Neural progenitor cell (in vitro differentiated cells): Measurements from ENCODE around the gene BCL7C. TPM values are rescaled to one million over a fixed set of nuclear protein-coding genes. Genes with fewer than 3 reads are reported as not detected.
A peak's percentile ranks its signal among the peaks of the same experiment; 100 is the strongest.

Experiments
- DNase-seq: peaks from one replicate; pipeline ENCODE4 v3.0.0-alpha.2; 2016; ENCODE audit warnings: low spot score
- H2AFZ ChIP-seq: fragments of 200-600 bp; sonication (generic); replicated peaks from 2 replicates; pipeline ENCODE4 v1.6.1; 2016; ENCODE audit warnings: antibody characterized with exemption
- H3F3A ChIP-seq: fragments of 200-600 bp; sonication (generic); 2 replicates; pipeline ENCODE4 v1.6.1; 2016; ENCODE audit warnings: antibody characterized with exemption, low read depth
- H3K27ac ChIP-seq: fragments of 200-600 bp; sonication (generic); 2 replicates; pipeline ENCODE4 v1.5.1; 2016; ENCODE audit warnings: mild to moderate bottlenecking
- H3K27me3 ChIP-seq: fragments of 200-600 bp; sonication (generic); 2 replicates; pipeline ENCODE4 v1.6.1; 2016; ENCODE audit warnings: mild to moderate bottlenecking, moderate library complexity
- H3K36me3 ChIP-seq: fragments of 200-600 bp; sonication (generic); 2 replicates; pipeline ENCODE4 v1.5.1; 2016
- H3K4me1 ChIP-seq: fragments of 200-600 bp; sonication (generic); 2 replicates; pipeline ENCODE4 v1.6.1; 2016; ENCODE audit warnings: mixed run types
- H3K4me2 ChIP-seq: fragments of 200-600 bp; sonication (generic); 2 replicates; pipeline ENCODE4 v1.6.1; 2016
- H3K4me3 ChIP-seq: fragments of 200-600 bp; sonication (generic); 2 replicates; pipeline ENCODE4 v1.5.1; 2016
- H3K79me2 ChIP-seq: fragments of 200-600 bp; sonication (generic); 2 replicates; pipeline ENCODE4 v1.6.1; 2016; ENCODE audit warnings: low read depth
- H3K9ac ChIP-seq: fragments of 200-600 bp; sonication (generic); 2 replicates; pipeline ENCODE4 v1.6.1; 2016
- H3K9me3 ChIP-seq: fragments of 200-600 bp; sonication (generic); 2 replicates; pipeline ENCODE4 v1.5.1; 2016; ENCODE audit warnings: low read depth
- H4K20me1 ChIP-seq: fragments of 200-600 bp; sonication (generic); 2 replicates; pipeline ENCODE4 v1.6.1; 2016; ENCODE audit warnings: low read depth
- H3K27ac Mint-ChIP-seq: 3 replicates; pipeline ENCODE4 v1.8.0; 2021; ENCODE audit warnings: mixed read lengths
- H3K27me3 Mint-ChIP-seq: 2 replicates; pipeline ENCODE4 v1.8.0; 2022; ENCODE audit warnings: low read depth, mild to moderate bottlenecking, inconsistent platforms, moderate library complexity, mixed read lengths; ENCODE audit not compliant: insufficient read depth
- H3K36me3 Mint-ChIP-seq: 3 replicates; pipeline ENCODE4 v1.8.0; 2021; ENCODE audit warnings: mixed read lengths
- H3K4me1 Mint-ChIP-seq: 3 replicates; pipeline ENCODE4 v1.8.0; 2021; ENCODE audit warnings: mixed read lengths
- H3K4me3 Mint-ChIP-seq: 3 replicates; pipeline ENCODE4 v1.8.0; 2021; ENCODE audit warnings: mild to moderate bottlenecking, moderate library complexity, mixed read lengths
- H3K9me3 Mint-ChIP-seq: 3 replicates; pipeline ENCODE4 v1.8.0; 2020; ENCODE audit warnings: mixed read lengths
- EZH2 ChIP-seq: fragments of 200-600 bp; sonication (generic); IDR thresholded peaks from 2 replicates; pipeline ENCODE4 v1.6.1; 2017; ENCODE audit warnings: antibody characterized with exemption, mild to moderate bottlenecking, moderate library complexity
- EZH2phosphoT487 ChIP-seq: fragments of 200-600 bp; sonication (generic); IDR thresholded peaks from 2 replicates; pipeline ENCODE4 v1.6.1; 2017; ENCODE audit warnings: antibody characterized with exemption
- total RNA-seq: library from RNA; depleted of rRNA; stranded (reverse); fragments of >200 nt; gene quantifications from 2 replicates; pipeline ENCODE4 v1.2.3, GENCODE V29; 2015; ENCODE audit warnings: low replicate concordance
- TF ChIP-seq, protein P1 (sequence below): fragments of 200-600 bp; sonication (generic); IDR thresholded peaks from 2 replicates; pipeline ENCODE4 v1.5.1; 2017; ENCODE audit warnings: antibody characterized with exemption, mild to moderate bottlenecking

BCL7C gene
- total RNA-seq, 1 donor from 2014 or later, result 18.3 TPM

GRCh38 chr16:30937692-30938091, 43.8 kb upstream of the BCL7C start:
- Histone ChIP-seq H3K27ac (no peak overlapping the region), H2AFZ (no peak overlapping the region), H4K20me1 (peaks cover 27% of the 10 kb centered on the region), H3K4me2 (no peak overlapping the region), H3K4me3 (no peak overlapping the region), H3K36me3 (no peaks in the 10 kb centered on the region), H3F3A (peaks cover 24% of the 10 kb centered on the region), H3K9me3 (no peaks in the 10 kb centered on the region), H3K9ac (no peak overlapping the region), H3K27me3 (no peaks in the 10 kb centered on the region), H3K79me2 (peaks cover 2% of the 10 kb centered on the region), H3K4me1 (no peaks in the 10 kb centered on the region)
- H3K27me3 Mint-ChIP-seq, result no peaks in the 10 kb centered on the region
- no peak for DNase-seq
- H3K4me1 Mint-ChIP-seq, result peaks cover 15% of the 10 kb centered on the region
- TF ChIP-seq EZH2phosphoT487, result no peak
- TF ChIP-seq, protein P1, sequence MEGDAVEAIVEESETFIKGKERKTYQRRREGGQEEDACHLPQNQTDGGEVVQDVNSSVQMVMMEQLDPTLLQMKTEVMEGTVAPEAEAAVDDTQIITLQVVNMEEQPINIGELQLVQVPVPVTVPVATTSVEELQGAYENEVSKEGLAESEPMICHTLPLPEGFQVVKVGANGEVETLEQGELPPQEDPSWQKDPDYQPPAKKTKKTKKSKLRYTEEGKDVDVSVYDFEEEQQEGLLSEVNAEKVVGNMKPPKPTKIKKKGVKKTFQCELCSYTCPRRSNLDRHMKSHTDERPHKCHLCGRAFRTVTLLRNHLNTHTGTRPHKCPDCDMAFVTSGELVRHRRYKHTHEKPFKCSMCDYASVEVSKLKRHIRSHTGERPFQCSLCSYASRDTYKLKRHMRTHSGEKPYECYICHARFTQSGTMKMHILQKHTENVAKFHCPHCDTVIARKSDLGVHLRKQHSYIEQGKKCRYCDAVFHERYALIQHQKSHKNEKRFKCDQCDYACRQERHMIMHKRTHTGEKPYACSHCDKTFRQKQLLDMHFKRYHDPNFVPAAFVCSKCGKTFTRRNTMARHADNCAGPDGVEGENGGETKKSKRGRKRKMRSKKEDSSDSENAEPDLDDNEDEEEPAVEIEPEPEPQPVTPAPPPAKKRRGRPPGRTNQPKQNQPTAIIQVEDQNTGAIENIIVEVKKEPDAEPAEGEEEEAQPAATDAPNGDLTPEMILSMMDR, result no peak
- no peak for TF ChIP-seq EZH2
- peak overlapping the region; percentile 1 for H3K27ac Mint-ChIP-seq
- no peaks in the 10 kb centered on the region for H3K9me3 Mint-ChIP-seq
- H3K4me3 Mint-ChIP-seq, result no peak overlapping the region
- H3K36me3 Mint-ChIP-seq, result peaks cover 27% of the 10 kb centered on the region

GRCh38 chr16:30934827-30935557, 41.1 kb upstream of the BCL7C start:
- Histone ChIP-seq H3K9me3 (no peaks in the 10 kb centered on the region), H3K36me3 (no peaks in the 10 kb centered on the region), H3K27ac (no peak overlapping the region), H3K27me3 (no peaks in the 10 kb centered on the region), H3K4me1 (no peaks in the 10 kb centered on the region), H2AFZ (no peak overlapping the region), H3K9ac (no peak overlapping the region), H3K79me2 (no peaks in the 10 kb centered on the region), H4K20me1 (peaks cover 16% of the 10 kb centered on the region), H3K4me3 (no peak overlapping the region), H3F3A (peaks cover 12% of the 10 kb centered on the region), H3K4me2 (no peak overlapping the region)
- TF ChIP-seq EZH2, result no peak
- TF ChIP-seq, protein P1, result peak; percentile 64
- no peak for TF ChIP-seq EZH2phosphoT487
- Mint-ChIP-seq H3K4me1 (peaks cover 4% of the 10 kb centered on the region), H3K4me3 (peak overlapping the region; percentile 45), H3K36me3 (peaks cover 30% of the 10 kb centered on the region), H3K27me3 (peaks cover 2% of the 10 kb centered on the region), H3K9me3 (no peaks in the 10 kb centered on the region), H3K27ac (peak overlapping the region; percentile 30)
- DNase-seq, result peak; percentile 74

DNA sequence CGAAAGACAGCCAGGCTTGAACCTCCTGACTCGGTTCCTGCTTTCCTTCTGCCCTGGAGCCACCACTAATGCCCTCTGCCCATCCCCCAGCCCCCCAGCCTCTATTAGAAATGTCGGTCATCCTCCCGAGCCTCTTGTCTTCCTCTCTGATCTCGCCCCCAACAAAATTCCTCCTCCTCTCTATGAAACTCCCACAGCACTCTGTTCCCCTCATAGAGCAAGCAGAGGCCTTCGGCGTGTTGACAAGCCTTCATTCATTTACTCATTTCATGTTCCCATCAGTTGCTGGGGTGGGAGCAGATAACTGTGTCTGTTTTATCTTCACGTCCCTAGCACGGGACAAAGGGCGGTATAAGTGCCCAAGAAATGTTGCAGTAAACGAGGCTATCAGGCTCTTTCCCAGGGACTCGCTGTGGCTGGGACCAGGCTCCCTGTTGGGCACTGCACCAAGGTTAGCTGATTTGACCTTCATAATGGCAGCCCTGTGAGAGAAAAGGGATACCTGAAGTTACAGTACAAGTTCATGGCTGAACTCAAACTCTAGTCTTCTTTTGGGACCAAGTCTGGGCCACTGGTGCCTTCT, 37.3 kb upstream of the BCL7C start:
- TF ChIP-seq EZH2phosphoT487 (no peak), EZH2 (no peak)
- TF ChIP-seq, protein P1, result no peak
- Histone ChIP-seq H3K36me3 (no peaks in the 10 kb centered on the region), H3K27ac (no peak overlapping the region), H3K4me1 (no peaks in the 10 kb centered on the region), H3K79me2 (peaks cover 2% of the 10 kb centered on the region), H2AFZ (no peak overlapping the region), H3K9ac (no peak overlapping the region), H3K27me3 (no peaks in the 10 kb centered on the region), H3K9me3 (no peaks in the 10 kb centered on the region), H4K20me1 (peaks cover 35% of the 10 kb centered on the region), H3K4me3 (no peak overlapping the region), H3K4me2 (no peak overlapping the region), H3F3A (peaks cover 12% of the 10 kb centered on the region)
- Mint-ChIP-seq H3K4me1 (peaks cover 10% of the 10 kb centered on the region), H3K27ac (no peak overlapping the region), H3K9me3 (no peaks in the 10 kb centered on the region), H3K36me3 (peaks cover 20% of the 10 kb centered on the region), H3K27me3 (peaks cover 5% of the 10 kb centered on the region), H3K4me3 (no peak overlapping the region)
- DNase-seq, result no peak
